HEK293 (cell line): Measurements from ENCODE around the gene SANBR.

ENCODE experiments used
- EGR2 ChIP-seq: fragments of 450-650 bp; formaldehyde crosslinking; IDR thresholded peaks from 2 replicates; pipeline ENCODE4 v1.5.1; 2016; ENCODE audit warnings: low read depth, missing biosample characterization, missing genetic modification characterization
- FEZF1 ChIP-seq: fragments of 450-650 bp; formaldehyde crosslinking; IDR thresholded peaks from 2 replicates; pipeline ENCODE4 v1.5.1; 2016; ENCODE audit warnings: missing biosample characterization, missing genetic modification characterization
- GLIS2 ChIP-seq: fragments of 450-650 bp; formaldehyde crosslinking; IDR thresholded peaks from 2 replicates; pipeline ENCODE4 v1.5.1; 2016; ENCODE audit warnings: missing biosample characterization, missing genetic modification characterization
- KLF16 ChIP-seq: fragments of 450-650 bp; formaldehyde crosslinking; IDR thresholded peaks from 2 replicates; pipeline ENCODE4 v1.5.1; 2017; ENCODE audit warnings: missing biosample characterization, missing genetic modification characterization
- KLF7 ChIP-seq: fragments of 450-650 bp; formaldehyde crosslinking; IDR thresholded peaks from 2 replicates; pipeline ENCODE4 v1.5.1; 2016; ENCODE audit warnings: missing biosample characterization, missing genetic modification characterization, borderline replicate concordance
- KLF8 ChIP-seq: fragments of 450-650 bp; formaldehyde crosslinking; IDR thresholded peaks from 2 replicates; pipeline ENCODE4 v1.5.1; 2016; ENCODE audit warnings: missing biosample characterization, missing genetic modification characterization
- KLF9 ChIP-seq: fragments of 450-650 bp; formaldehyde crosslinking; IDR thresholded peaks from 2 replicates; pipeline ENCODE4 v1.5.1; 2016; ENCODE audit warnings: missing biosample characterization, missing genetic modification characterization, low read depth
- MEIS1 ChIP-seq: sonication (generic); formaldehyde crosslinking; IDR thresholded peaks from 2 replicates; pipeline ENCODE4 v1.8.1; 2022; ENCODE audit warnings: missing genetic modification reagents, mild to moderate bottlenecking, borderline replicate concordance
- MYNN ChIP-seq: fragments of 450-650 bp; formaldehyde crosslinking; IDR thresholded peaks from 2 replicates; pipeline ENCODE4 v1.5.1; 2016; ENCODE audit warnings: missing biosample characterization, missing genetic modification characterization, borderline replicate concordance
- PRDM1 ChIP-seq: fragments of 450-650 bp; formaldehyde crosslinking; IDR thresholded peaks from 2 replicates; pipeline ENCODE4; 2016; ENCODE audit warnings: missing biosample characterization, missing genetic modification characterization
- PRDM2 ChIP-seq: fragments of 450-650 bp; formaldehyde crosslinking; IDR thresholded peaks from 2 replicates; pipeline ENCODE4 v1.5.1; 2016; ENCODE audit warnings: missing biosample characterization, missing genetic modification characterization, borderline replicate concordance
- TCF7L2 ChIP-seq: IDR thresholded peaks from 2 replicates; pipeline ENCODE4 v1.6.1; 2011; ENCODE audit warnings: low read depth, mild to moderate bottlenecking, inconsistent platforms, low read length, moderate library complexity, borderline replicate concordance
- ZBTB21 ChIP-seq: fragments of 450-650 bp; formaldehyde crosslinking; IDR thresholded peaks from 2 replicates; pipeline ENCODE4 v1.5.1; 2017; ENCODE audit warnings: missing biosample characterization, missing genetic modification characterization
- ZFP37 ChIP-seq: fragments of 450-650 bp; formaldehyde crosslinking; IDR thresholded peaks from 2 replicates; pipeline ENCODE4 v1.5.1; 2016; ENCODE audit warnings: missing biosample characterization, missing genetic modification characterization
- ZNF138 ChIP-seq: fragments of 450-650 bp; formaldehyde crosslinking; IDR thresholded peaks from 2 replicates; pipeline ENCODE4 v1.5.1; 2016; ENCODE audit warnings: missing biosample characterization, missing genetic modification characterization, borderline replicate concordance
- ZNF140 ChIP-seq: fragments of 450-650 bp; formaldehyde crosslinking; IDR thresholded peaks from 2 replicates; pipeline ENCODE4 v1.5.1; 2016; ENCODE audit warnings: missing biosample characterization, missing genetic modification characterization
- ZNF211 ChIP-seq: fragments of 450-650 bp; formaldehyde crosslinking; IDR thresholded peaks from 2 replicates; pipeline ENCODE4 v1.5.1; 2016; ENCODE audit warnings: low read depth, missing biosample characterization, missing genetic modification characterization
- ZNF398 ChIP-seq: fragments of 450-650 bp; formaldehyde crosslinking; IDR thresholded peaks from 2 replicates; pipeline ENCODE4 v1.5.1; 2017; ENCODE audit warnings: missing biosample characterization, missing genetic modification characterization
- ZNF501 ChIP-seq: fragments of 450-650 bp; formaldehyde crosslinking; IDR thresholded peaks from 2 replicates; pipeline ENCODE4 v1.5.1; 2016; ENCODE audit warnings: missing biosample characterization, missing genetic modification characterization
- ZNF510 ChIP-seq: fragments of 450-650 bp; formaldehyde crosslinking; IDR thresholded peaks from 2 replicates; pipeline ENCODE4 v1.5.1; 2018; ENCODE audit warnings: mild to moderate bottlenecking, missing genetic modification characterization, missing biosample characterization; ENCODE audit not compliant: insufficient replicate concordance
- ZNF549 ChIP-seq: fragments of 450-650 bp; IDR thresholded peaks from 2 replicates; pipeline ENCODE4 v1.5.1; 2018; ENCODE audit warnings: missing biosample characterization, missing genetic modification characterization, mild to moderate bottlenecking, inconsistent platforms, moderate library complexity
- ZNF555 ChIP-seq: fragments of 450-650 bp; formaldehyde crosslinking; conservative IDR thresholded peaks from 2 replicates; pipeline ENCODE4 v1.5.1; 2017; ENCODE audit warnings: missing biosample characterization, mild to moderate bottlenecking, missing genetic modification characterization, inconsistent platforms
- ZNF558 ChIP-seq: fragments of 450-650 bp; formaldehyde crosslinking; IDR thresholded peaks from 2 replicates; pipeline ENCODE4 v1.5.1; 2016; ENCODE audit warnings: missing biosample characterization, missing genetic modification characterization
- ZNF639 ChIP-seq: fragments of 450-650 bp; formaldehyde crosslinking; IDR thresholded peaks from 2 replicates; pipeline ENCODE4 v1.5.1; 2016; ENCODE audit warnings: missing biosample characterization, missing genetic modification characterization
- ZNF677 ChIP-seq: fragments of 450-650 bp; IDR thresholded peaks from 2 replicates; pipeline ENCODE4 v1.5.0; 2018; ENCODE audit warnings: missing biosample characterization, mild to moderate bottlenecking, missing genetic modification characterization, moderate library complexity
- ZNF707 ChIP-seq: fragments of 450-650 bp; formaldehyde crosslinking; IDR thresholded peaks from 2 replicates; pipeline ENCODE4 v1.5.1; 2016; ENCODE audit warnings: missing biosample characterization, missing genetic modification characterization
- ZNF785 ChIP-seq: fragments of 450-650 bp; formaldehyde crosslinking; IDR thresholded peaks from 2 replicates; pipeline ENCODE4 v1.5.1; 2016; ENCODE audit warnings: missing biosample characterization, missing genetic modification characterization
- ZNF792 ChIP-seq: fragments of 450-650 bp; formaldehyde crosslinking; IDR thresholded peaks from 2 replicates; pipeline ENCODE4 v1.5.1; 2016; ENCODE audit warnings: missing biosample characterization, missing genetic modification characterization
- ZSCAN16 ChIP-seq: fragments of 450-650 bp; formaldehyde crosslinking; IDR thresholded peaks from 2 replicates; pipeline ENCODE4 v1.5.1; 2016; ENCODE audit warnings: missing biosample characterization, missing genetic modification characterization
- ZSCAN30 ChIP-seq: fragments of 450-650 bp; IDR thresholded peaks from 2 replicates; pipeline ENCODE4 v1.5.1; 2018; ENCODE audit warnings: missing biosample characterization, mild to moderate bottlenecking, missing genetic modification characterization, moderate library complexity
- TF ChIP-seq, protein P1 (sequence below): fragments of 450-650 bp; formaldehyde crosslinking; IDR thresholded peaks from 2 replicates; pipeline ENCODE4 v1.5.1; 2016; ENCODE audit warnings: missing biosample characterization, missing genetic modification characterization, low read depth

SANBR gene

DNA sequence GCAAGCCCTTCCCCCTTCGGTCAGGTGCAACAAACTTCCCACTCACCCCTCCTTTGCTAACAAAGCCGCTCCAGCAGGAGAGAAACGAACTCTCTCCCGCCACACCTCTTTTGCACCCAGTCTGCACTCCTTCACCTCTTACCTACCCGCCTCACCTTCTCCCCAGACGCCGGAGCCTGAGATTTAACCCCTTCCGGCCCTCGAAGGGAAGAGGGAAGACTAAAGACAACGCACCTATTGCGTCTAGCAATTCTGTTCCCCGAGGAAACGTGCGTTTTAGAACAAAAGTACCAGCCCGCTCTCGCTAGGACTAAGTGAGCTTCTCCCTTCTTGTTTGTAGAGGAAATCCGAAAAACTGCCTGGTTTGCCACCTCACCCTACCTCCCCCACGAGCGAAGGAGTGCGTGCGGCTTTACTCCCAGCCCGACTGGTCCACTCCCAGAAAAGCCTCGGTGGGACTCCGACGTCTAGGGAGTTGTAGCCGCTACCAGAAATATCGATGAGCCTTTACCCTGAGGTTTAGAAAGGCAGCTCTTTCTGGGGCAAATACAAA lies 48.6 kb upstream of the SANBR start (continued):
- TF ChIP-seq, protein P1, sequence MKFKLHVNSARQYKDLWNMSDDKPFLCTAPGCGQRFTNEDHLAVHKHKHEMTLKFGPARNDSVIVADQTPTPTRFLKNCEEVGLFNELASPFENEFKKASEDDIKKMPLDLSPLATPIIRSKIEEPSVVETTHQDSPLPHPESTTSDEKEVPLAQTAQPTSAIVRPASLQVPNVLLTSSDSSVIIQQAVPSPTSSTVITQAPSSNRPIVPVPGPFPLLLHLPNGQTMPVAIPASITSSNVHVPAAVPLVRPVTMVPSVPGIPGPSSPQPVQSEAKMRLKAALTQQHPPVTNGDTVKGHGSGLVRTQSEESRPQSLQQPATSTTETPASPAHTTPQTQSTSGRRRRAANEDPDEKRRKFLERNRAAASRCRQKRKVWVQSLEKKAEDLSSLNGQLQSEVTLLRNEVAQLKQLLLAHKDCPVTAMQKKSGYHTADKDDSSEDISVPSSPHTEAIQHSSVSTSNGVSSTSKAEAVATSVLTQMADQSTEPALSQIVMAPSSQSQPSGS (tag by site-specific recombination), result no peak
- TF ChIP-seq KLF8 (tag by site-specific recombination) (peak; percentile 93), ZSCAN16 (tag by site-specific recombination) (0 out of 2 replicates have a peak, but pooled peaks have one; percentile 31), PRDM2 (no peak), ZNF510 (tag by site-specific recombination) (peak; percentile 63), ZNF138 (tag by site-specific recombination) (no peak), ZFP37 (tag by site-specific recombination) (peak; percentile 79), EGR2 (tag by site-specific recombination) (no peak), ZNF501 (tag by site-specific recombination) (peak; percentile 90), ZNF211 (tag by site-specific recombination) (no peak), ZNF639 (tag by site-specific recombination) (peak; percentile 96), KLF16 (tag by site-specific recombination) (no peak; the same call in none of the 2 replicates), ZNF549 (no peak), TCF7L2 (no peak), FEZF1 (0 out of 2 replicates have a peak, but pooled peaks have one; percentile 31), KLF7 (tag by site-specific recombination) (peak; percentile 68), ZNF140 (no peak), PRDM1 (tag by site-specific recombination) (peak; percentile 95), ZNF398 (tag by site-specific recombination) (peak; percentile 59), MYNN (tag by site-specific recombination) (no peak; the same call in 1 of the 2 replicates), ZNF555 (no peak), ZNF677 (tag by site-specific recombination) (no peak), ZNF558 (peak; percentile 46; the same call in 1 of the 2 replicates), GLIS2 (no peak; the same call in 1 of the 2 replicates), ZNF792 (tag by site-specific recombination) (no peak), ZSCAN30 (peak; percentile 90), MEIS1 (no peak), ZBTB21 (tag by site-specific recombination) (peak; percentile 63; the same call in 1 of the 2 replicates), KLF9 (no peak), ZNF707 (tag by site-specific recombination) (no peak), ZNF785 (no peak)
